Endodermal cell (in vitro differentiated cells): ENCODE data around the gene E2F6. TPM values are rescaled to one million over a fixed set of nuclear protein-coding genes. Genes with fewer than 3 reads are reported as not detected.
A peak's percentile ranks its signal among the peaks of the same experiment; 100 is the strongest.

Experiments used
- DNase-seq: peaks from one replicate; pipeline ENCODE4 v3.0.0-alpha.2; 2017
- H3K27ac ChIP-seq: 2 replicates; pipeline ENCODE4 v1.5.1; 2013; ENCODE audit warnings: mild to moderate bottlenecking, low read depth, low read length, moderate library complexity
- H3K27me3 ChIP-seq: 2 replicates; pipeline ENCODE4 v1.6.1; 2013; ENCODE audit warnings: mild to moderate bottlenecking, low read length, moderate library complexity; ENCODE audit not compliant: insufficient read depth, control insufficient read depth, poor library complexity, severe bottlenecking
- H3K36me3 ChIP-seq: 2 replicates; pipeline ENCODE4 v1.7.0; 2013; ENCODE audit warnings: mild to moderate bottlenecking, low read length, moderate library complexity; ENCODE audit not compliant: control insufficient read depth, insufficient read depth
- H3K4me1 ChIP-seq: one replicate; pipeline ENCODE4 v1.7.0; 2013; ENCODE audit warnings: low read length; ENCODE audit not compliant: control insufficient read depth, insufficient read depth
- H3K4me3 ChIP-seq: 2 replicates; pipeline ENCODE4 v1.5.1; 2013; ENCODE audit warnings: mild to moderate bottlenecking, low read length, moderate library complexity
- H3K9ac ChIP-seq: 2 replicates; pipeline ENCODE4 v1.6.1; 2013; ENCODE audit warnings: mild to moderate bottlenecking, low read length, moderate library complexity; ENCODE audit not compliant: poor library complexity, severe bottlenecking; ENCODE audit errors: extremely low read depth
- H3K9me3 ChIP-seq: 2 replicates; pipeline ENCODE4 v1.6.1; 2013; ENCODE audit warnings: mild to moderate bottlenecking, low read length, moderate library complexity; ENCODE audit not compliant: control insufficient read depth
- H3K27ac Mint-ChIP-seq: 2 replicates; pipeline ENCODE4 v1.8.0; 2020; ENCODE audit warnings: mixed read lengths
- H3K27me3 Mint-ChIP-seq: 2 replicates; pipeline ENCODE4 v1.8.0; 2021; ENCODE audit warnings: mild to moderate bottlenecking, mixed read lengths; ENCODE audit not compliant: insufficient read depth
- H3K36me3 Mint-ChIP-seq: 2 replicates; pipeline ENCODE4 v1.8.0; 2020; ENCODE audit warnings: low read depth, mixed read lengths
- H3K4me1 Mint-ChIP-seq: 2 replicates; pipeline ENCODE4 v1.8.0; 2020; ENCODE audit warnings: mixed read lengths
- H3K4me3 Mint-ChIP-seq: 2 replicates; pipeline ENCODE4 v1.8.0; 2020; ENCODE audit warnings: mild to moderate bottlenecking, moderate library complexity, mixed read lengths
- H3K9me3 Mint-ChIP-seq: 2 replicates; pipeline ENCODE4 v1.8.0; 2020; ENCODE audit warnings: mild to moderate bottlenecking, mixed read lengths
- CTCF ChIP-seq: fragments of 200-600 bp; sonication (generic); conservative IDR thresholded peaks from 2 replicates; pipeline ENCODE4 v1.5.0; 2021; ENCODE audit warnings: antibody characterized with exemption, mild to moderate bottlenecking
- WGBS, 2 experiments: methylation state at CpG; one replicate each; pipeline versions ENCODE4 v1.1.5 to v1.1.7; 2013; ENCODE audit warnings: missing lambda C conversion rate in 2 of 2, mixed read lengths in 1 of 2; ENCODE audit not compliant: insufficient coverage in 1 of 2, insufficient read length in 1 of 2; 5-methylcytosine and 5-hydroxymethylcytosine counted together
- total RNA-seq, 2 donors: library from RNA; stranded (reverse); fragmentation: NEBNext Ultra II Directional in 1 of 2; extraction: Animal tissue kit (Norgen Biotek cat#: 25700) in 1 of 2; gene quantifications; 2 replicates in 1 of 2; 3 replicates in 1 of 2; pipeline ENCODE4 v1.2.1, GENCODE V29; 2021

The E2F6 gene
- total RNA-seq, 2 donors from 2014 or later, result 24.9 to 30.3 TPM

- Histone ChIP-seq H3K4me1 (peaks cover 5% of the 10 kb centered on the region), H3K9me3 (no peaks in the 10 kb centered on the region), H3K27ac (no peak overlapping the region), H3K4me3 (no peak overlapping the region), H3K27me3 (no peaks in the 10 kb centered on the region), H3K36me3 (peaks cover 3% of the 10 kb centered on the region), H3K9ac (no peak overlapping the region)
- Mint-ChIP-seq H3K9me3 (no peaks in the 10 kb centered on the region), H3K27me3 (peaks cover 7% of the 10 kb centered on the region), H3K36me3 (peaks cover 1% of the 10 kb centered on the region), H3K4me1 (peaks cover 25% of the 10 kb centered on the region), H3K27ac (no peak overlapping the region), H3K4me3 (no peak overlapping the region)
- no peak for DNase-seq
- WGBS, 2 experiments, result 82 to 87% methylated on average over 3 to 4 of the region's 4 CpGs
- no peak for TF ChIP-seq CTCF
Observed at GRCh38 chr2:11480406-11480805, 14.4 kb upstream of the E2F6 start.

GRCh38 chr2:11478899-11479605, 13.1 kb upstream of the E2F6 start:
- Mint-ChIP-seq H3K36me3 (no peaks in the 10 kb centered on the region), H3K4me3 (no peak overlapping the region), H3K27ac (no peak overlapping the region)

GRCh38 chr2:11477994-11478393, 12.0 kb upstream of the E2F6 start:
- Mint-ChIP-seq H3K36me3 (no peaks in the 10 kb centered on the region), H3K9me3 (no peaks in the 10 kb centered on the region), H3K4me1 (peaks cover 22% of the 10 kb centered on the region), H3K4me3 (no peak overlapping the region), H3K27me3 (peaks cover 9% of the 10 kb centered on the region), H3K27ac (no peak overlapping the region)
- H3K27me3 ChIP-seq, result no peaks in the 10 kb centered on the region
- no peak overlapping the region for H3K27ac ChIP-seq
- peaks cover 5% of the 10 kb centered on the region for H3K4me1 ChIP-seq
- no peak overlapping the region for H3K4me3 ChIP-seq
- DNase-seq, result peak; percentile 96
- WGBS, 2 experiments, result 44 to 48% methylated on average over 2 of the region's 2 CpGs
- H3K36me3 ChIP-seq, result no peaks in the 10 kb centered on the region
- no peak overlapping the region for H3K9ac ChIP-seq
- peak; percentile 95 for TF ChIP-seq CTCF
- no peaks in the 10 kb centered on the region for H3K9me3 ChIP-seq

More at GRCh38 chr2:11478899-11479605, 13.1 kb upstream of the E2F6 start:
- Mint-ChIP-seq H3K27me3 (peaks cover 9% of the 10 kb centered on the region), H3K4me1 (peaks cover 21% of the 10 kb centered on the region), H3K9me3 (no peaks in the 10 kb centered on the region)
- Histone ChIP-seq H3K36me3 (no peaks in the 10 kb centered on the region), H3K27me3 (no peaks in the 10 kb centered on the region), H3K9me3 (no peaks in the 10 kb centered on the region), H3K9ac (no peak overlapping the region), H3K4me3 (no peak overlapping the region), H3K27ac (no peak overlapping the region), H3K4me1 (peaks cover 5% of the 10 kb centered on the region)
- DNase-seq, result no peak
- no peak for TF ChIP-seq CTCF
- WGBS, 2 experiments, result 72 to 87% methylated on average over 11 to 12 of the region's 12 CpGs
